Endothelial cell (in vitro differentiated cells): ENCODE measurements around the gene OCIAD1. TPM values are rescaled to one million over a fixed set of nuclear protein-coding genes. Genes with fewer than 3 reads are reported as not detected.

ENCODE experiments used
- DNase-seq: peaks from one replicate; pipeline ENCODE4 v3.0.0; 2021; ENCODE audit warnings: low spot score
- H3K27ac Mint-ChIP-seq: one replicate; pipeline ENCODE4 v1.8.0; 2021; ENCODE audit warnings: mixed read lengths, inconsistent platforms; ENCODE audit not compliant: unreplicated experiment
- H3K27me3 Mint-ChIP-seq: one replicate; pipeline ENCODE4 v1.8.0; 2021; ENCODE audit warnings: mild to moderate bottlenecking, moderate library complexity, mixed read lengths, inconsistent platforms; ENCODE audit not compliant: unreplicated experiment
- H3K36me3 Mint-ChIP-seq: one replicate; pipeline ENCODE4 v1.8.0; 2021; ENCODE audit warnings: mild to moderate bottlenecking, low read depth, mixed read lengths, inconsistent platforms; ENCODE audit not compliant: unreplicated experiment
- H3K4me1 Mint-ChIP-seq: one replicate; pipeline ENCODE4 v1.8.0; 2021; ENCODE audit warnings: mild to moderate bottlenecking, mixed read lengths, inconsistent platforms; ENCODE audit not compliant: unreplicated experiment
- H3K4me3 Mint-ChIP-seq: one replicate; pipeline ENCODE4 v1.8.0; 2021; ENCODE audit warnings: mild to moderate bottlenecking, mixed read lengths, inconsistent platforms; ENCODE audit not compliant: unreplicated experiment
- H3K9me3 Mint-ChIP-seq: one replicate; pipeline ENCODE4 v1.8.0; 2021; ENCODE audit warnings: mixed read lengths, inconsistent platforms; ENCODE audit not compliant: unreplicated experiment
- CTCF ChIP-seq: fragments of 200-600 bp; sonication (generic); IDR thresholded peaks from one replicate; pipeline ENCODE4 v1.5.0; 2021; ENCODE audit warnings: antibody characterized with exemption; ENCODE audit not compliant: unreplicated experiment
- total RNA-seq: library from RNA; stranded (reverse); fragmentation: NEBNext Ultra II Directional; extraction: Animal tissue kit (Norgen Biotek cat#: 25700); gene quantifications from one replicate; pipeline ENCODE4 v1.2.1, GENCODE V29; 2021; ENCODE audit not compliant: unreplicated experiment

Gene OCIAD1
- total RNA-seq, 1 donor from 2014 or later: 121 TPM

- Mint-ChIP-seq H3K4me3 (no peak overlapping the region), H3K36me3 (peaks cover 40% of the 10 kb centered on the region), H3K27ac (peak overlapping the region; percentile 42)
Measured at GRCh38 chr4:48891028-48891619, 60.2 kb downstream of the OCIAD1 start.

GRCh38 chr4:48896845-48897244 is 66.0 kb downstream of the OCIAD1 start:
- no peak for DNase-seq
- TF ChIP-seq CTCF: no peak
- no peaks in the 10 kb centered on the region for H3K27me3 Mint-ChIP-seq
- H3K9me3 Mint-ChIP-seq: no peaks in the 10 kb centered on the region
- no peak overlapping the region for H3K4me3 Mint-ChIP-seq
- no peak overlapping the region for H3K27ac Mint-ChIP-seq
- peaks cover 38% of the 10 kb centered on the region for H3K36me3 Mint-ChIP-seq
- peaks cover 2% of the 10 kb centered on the region for H3K4me1 Mint-ChIP-seq

More at GRCh38 chr4:48891028-48891619, 60.2 kb downstream of the OCIAD1 start:
- no peak for TF ChIP-seq CTCF
- DNase-seq: no peak
- Mint-ChIP-seq H3K27me3 (peaks cover 2% of the 10 kb centered on the region), H3K4me1 (peaks cover 14% of the 10 kb centered on the region), H3K9me3 (no peaks in the 10 kb centered on the region)

GRCh38 chr4:48898733-48899431 is 68.0 kb downstream of the OCIAD1 start:
- no peak for DNase-seq
- Mint-ChIP-seq H3K27me3 (no peaks in the 10 kb centered on the region), H3K4me3 (no peak overlapping the region), H3K4me1 (no peaks in the 10 kb centered on the region), H3K36me3 (peaks cover 36% of the 10 kb centered on the region), H3K9me3 (no peaks in the 10 kb centered on the region), H3K27ac (no peak overlapping the region)
- no peak for TF ChIP-seq CTCF

- peaks cover 36% of the 10 kb centered on the region for H3K36me3 Mint-ChIP-seq
- no peaks in the 10 kb centered on the region for H3K9me3 Mint-ChIP-seq
- TF ChIP-seq CTCF: no peak
- no peak for DNase-seq
- H3K4me1 Mint-ChIP-seq: peaks cover 1% of the 10 kb centered on the region
- no peak overlapping the region for H3K4me3 Mint-ChIP-seq
- H3K27ac Mint-ChIP-seq: no peak overlapping the region
- H3K27me3 Mint-ChIP-seq: no peaks in the 10 kb centered on the region
Measured at GRCh38 chr4:48899432-48899749, 68.5 kb downstream of the OCIAD1 start.

- H3K4me3 Mint-ChIP-seq: no peak overlapping the region
- H3K9me3 Mint-ChIP-seq: no peaks in the 10 kb centered on the region
- H3K4me1 Mint-ChIP-seq: peaks cover 7% of the 10 kb centered on the region
- no peak for DNase-seq
- no peak overlapping the region for H3K27ac Mint-ChIP-seq
- peaks cover 1% of the 10 kb centered on the region for H3K27me3 Mint-ChIP-seq
- peaks cover 37% of the 10 kb centered on the region for H3K36me3 Mint-ChIP-seq
- TF ChIP-seq CTCF: no peak
Measured at GRCh38 chr4:48899950-48900349, 69.1 kb downstream of the OCIAD1 start.
